Stimulated activated CD8-positive, alpha-beta memory T cell treated with anti-CD3 and anti-CD28 coated beads, Interleukin-12 subunit alpha, Interleukin-12 subunit beta, amount 100 ng/mL, for 1 hour (primary cell): ENCODE results near the gene ABCB11.
"Not testable (repeated sequence)": the region's sequence is repeated elsewhere in the genome, so short reads cannot be mapped to it uniquely, and the experiment has no call there.

Experiments used
- DNase-seq: peaks from one replicate; pipeline ENCODE4 v3.0.0-alpha.2; 2020; ENCODE audit warnings: low read depth

The ABCB11 gene

GRCh38 chr2:169031202-169031601, at the start of gene ABCB11:
TSS of gene ABCB11 (minus strand) at chr2:169031324. CDS start at chr2:169018125, 13,199 bp downstream.
- no peak for DNase-seq

GRCh38 chr2:169080250-169081069, 49.3 kb upstream of the ABCB11 start:
- DNase-seq: no peak

GRCh38 chr2:169077674-169078240, 46.6 kb upstream of the ABCB11 start:
- no peak for DNase-seq

- DNase-seq: no peak
Measured at GRCh38 chr2:169073963-169074751, 43.0 kb upstream of the ABCB11 start.

- no peak for DNase-seq
Measured at GRCh38 chr2:169073211-169073962, 42.3 kb upstream of the ABCB11 start.

- no peak for DNase-seq
Measured at GRCh38 chr2:169072163-169072925, 41.2 kb upstream of the ABCB11 start.

GRCh38 chr2:169071455-169071854, 40.3 kb upstream of the ABCB11 start:
- no peak for DNase-seq

GRCh38 chr2:169069833-169070232, 38.7 kb upstream of the ABCB11 start:
- DNase-seq: no peak

- no peak for DNase-seq
Measured at GRCh38 chr2:169069341-169069740, 38.2 kb upstream of the ABCB11 start, which contains the start of gene DHRS9. TSS of gene DHRS9 (plus strand) at chr2:169069563. CDS start at chr2:169081582, 12,019 bp downstream.

- DNase-seq: no peak
Measured at GRCh38 chr2:169066897-169067296, 35.8 kb upstream of the ABCB11 start.

- no peak for DNase-seq
Measured at GRCh38 chr2:169065864-169066517, 34.9 kb upstream of the ABCB11 start.

GRCh38 chr2:169065422-169065821, 34.3 kb upstream of the ABCB11 start:
- DNase-seq: no peak

- DNase-seq: not testable (repeated sequence)
Measured at GRCh38 chr2:169064199-169064598, 33.1 kb upstream of the ABCB11 start.

GRCh38 chr2:169054575-169054974, 23.5 kb upstream of the ABCB11 start:
- not testable (repeated sequence) for DNase-seq

- DNase-seq: no peak
Measured at GRCh38 chr2:169050476-169051240, 19.5 kb upstream of the ABCB11 start.

- no peak for DNase-seq
Measured at GRCh38 chr2:169049142-169049541, 18.0 kb upstream of the ABCB11 start.

- DNase-seq: no peak
Measured at GRCh38 chr2:169047256-169048250, 16.4 kb upstream of the ABCB11 start.

- no peak for DNase-seq
Measured at GRCh38 chr2:169046440-169047151, 15.5 kb upstream of the ABCB11 start.
